GM21423 (cell line): Measurements from ENCODE around the gene NHERF1.

ENCODE experiments used
- ATAC-seq: cut with Tn5 transposase; IDR thresholded peaks from one replicate; pipeline ENCODE4 v1.9.1; 2021; ENCODE audit warnings: mild to moderate bottlenecking, moderate library complexity; ENCODE audit not compliant: unreplicated experiment

Gene NHERF1

GRCh38 chr17:74807441-74807840, 59.0 kb downstream of the NHERF1 start:
- ATAC-seq = no peak

- ATAC-seq = no peak
These were observed 59.5 kb downstream of the NHERF1 start for GRCh38 chr17:74807925-74808324.

- no peak for ATAC-seq
These were observed 60.4 kb downstream of the NHERF1 start for GRCh38 chr17:74808714-74809430.

GRCh38 chr17:74810699-74811485, 62.5 kb downstream of the NHERF1 start:
- no peak for ATAC-seq

GRCh38 chr17:74812109-74813009, 63.9 kb downstream of the NHERF1 start:
- ATAC-seq = no peak

- ATAC-seq = no peak
These were observed 66.0 kb downstream of the NHERF1 start for GRCh38 chr17:74814453-74814852.

GRCh38 chr17:74815067-74815466, 66.6 kb downstream of the NHERF1 start:
- no peak for ATAC-seq

- no peak for ATAC-seq
These were observed 67.3 kb downstream of the NHERF1 start for GRCh38 chr17:74815550-74816370.

- ATAC-seq = no peak
These were observed 68.6 kb downstream of the NHERF1 start for GRCh38 chr17:74816905-74817620.

GRCh38 chr17:74818291-74818938, 70.0 kb downstream of the NHERF1 start:
- no peak for ATAC-seq
